HEK293 (cell line): ENCODE measurements around the gene RPL7A.

Experiments
- CTCF ChIA-PET: fragments of 350-600 bp; formaldehyde crosslinking; extraction: SDS; loops from one replicate; lab custom pipeline; 2021; ENCODE audit warnings: antibody characterized with exemption; lab: Yijun Ruan, JAX
- POLR2A ChIA-PET: fragments of 300-600 bp; formaldehyde crosslinking; extraction: SDS; loops from one replicate; lab custom pipeline; 2020; ENCODE audit warnings: antibody characterized with exemption, inconsistent platforms; lab: Yijun Ruan, JAX
- H3K27ac ChIP-seq: fragments of 200-500 bp; sonication (Bioruptor generic); 2 replicates; pipeline ENCODE4 v1.5.1; 2014; ENCODE audit warnings: low read depth, low read length, control low read depth, inconsistent platforms; ENCODE audit errors: extremely low read depth
- H3K36me3 ChIP-seq, 2 experiments: fragments of 200-500 bp in 1 of 2; sonication (Bioruptor generic) in 1 of 2; 1 replicate in 1 of 2; 2 replicates in 1 of 2; pipeline ENCODE4 v1.5.1; 2014 to 2017; ENCODE audit warnings: inconsistent platforms in 2 of 2, low read length in 2 of 2; ENCODE audit not compliant: control insufficient read depth in 2 of 2, insufficient read depth in 1 of 2
- H3K4me1 ChIP-seq: fragments of 200-500 bp; sonication (Bioruptor generic); 2 replicates; pipeline ENCODE4 v1.5.1; 2014; ENCODE audit warnings: mild to moderate bottlenecking, low read length, inconsistent platforms; ENCODE audit not compliant: control insufficient read depth, insufficient read depth
- H3K4me3 ChIP-seq: 2 replicates; pipeline ENCODE4 v1.5.1; 2011; ENCODE audit warnings: low read depth, mild to moderate bottlenecking, control low read depth, low read length, moderate library complexity
- H3K9me3 ChIP-seq: fragments of 200-500 bp; sonication (Bioruptor generic); 2 replicates; pipeline ENCODE4 v1.5.1; 2014; ENCODE audit warnings: low read depth, low read length, inconsistent platforms; ENCODE audit not compliant: control insufficient read depth, insufficient read depth
- ELK4 ChIP-seq: IDR thresholded peaks from 2 replicates; pipeline ENCODE4 v1.6.1; 2011; ENCODE audit warnings: mild to moderate bottlenecking, low read depth, low read length, borderline replicate concordance
- GLIS2 ChIP-seq: fragments of 450-650 bp; formaldehyde crosslinking; IDR thresholded peaks from 2 replicates; pipeline ENCODE4 v1.5.1; 2016; ENCODE audit warnings: missing biosample characterization, missing genetic modification characterization
- HOXD13 ChIP-seq: sonication (generic); formaldehyde crosslinking; IDR thresholded peaks from 2 replicates; pipeline ENCODE4 v1.8.0; 2022; ENCODE audit warnings: missing genetic modification reagents, borderline replicate concordance
- KLF17 ChIP-seq: fragments of 450-650 bp; formaldehyde crosslinking; IDR thresholded peaks from 2 replicates; pipeline ENCODE4 v1.5.1; 2016; ENCODE audit warnings: missing biosample characterization, missing genetic modification characterization
- KLF7 ChIP-seq: fragments of 450-650 bp; formaldehyde crosslinking; IDR thresholded peaks from 2 replicates; pipeline ENCODE4 v1.5.1; 2016; ENCODE audit warnings: missing biosample characterization, missing genetic modification characterization, borderline replicate concordance
- KLF8 ChIP-seq: fragments of 450-650 bp; formaldehyde crosslinking; IDR thresholded peaks from 2 replicates; pipeline ENCODE4 v1.5.1; 2016; ENCODE audit warnings: missing biosample characterization, missing genetic modification characterization
- PRDM10 ChIP-seq: fragments of 450-650 bp; formaldehyde crosslinking; IDR thresholded peaks from 2 replicates; pipeline ENCODE4 v1.5.1; 2016; ENCODE audit warnings: missing biosample characterization, missing genetic modification characterization
- SCRT2 ChIP-seq: fragments of 450-650 bp; formaldehyde crosslinking; IDR thresholded peaks from 2 replicates; pipeline ENCODE4 v1.5.1; 2016; ENCODE audit warnings: missing biosample characterization, missing genetic modification characterization
- TSHZ1 ChIP-seq: fragments of 450-650 bp; formaldehyde crosslinking; IDR thresholded peaks from 2 replicates; pipeline ENCODE4 v1.5.1; 2016; ENCODE audit warnings: missing biosample characterization, missing genetic modification characterization, borderline replicate concordance
- ZBTB20 ChIP-seq: fragments of 450-650 bp; formaldehyde crosslinking; IDR thresholded peaks from 2 replicates; pipeline ENCODE4 v1.5.1; 2016; ENCODE audit warnings: missing biosample characterization, missing genetic modification characterization
- ZBTB6 ChIP-seq: fragments of 450-650 bp; formaldehyde crosslinking; IDR thresholded peaks from 2 replicates; pipeline ENCODE4 v1.5.1; 2017; ENCODE audit warnings: missing biosample characterization, missing genetic modification characterization
- ZBTB7A ChIP-seq: fragments of 450-650 bp; formaldehyde crosslinking; IDR thresholded peaks from 2 replicates; pipeline ENCODE4 v1.5.1; 2016; ENCODE audit warnings: low read depth, missing biosample characterization, missing genetic modification characterization
- ZIC2 ChIP-seq: fragments of 450-650 bp; formaldehyde crosslinking; IDR thresholded peaks from 2 replicates; pipeline ENCODE4 v1.5.1; 2016; ENCODE audit warnings: missing biosample characterization, missing genetic modification characterization
- ZNF2 ChIP-seq: fragments of 450-650 bp; formaldehyde crosslinking; IDR thresholded peaks from 2 replicates; pipeline ENCODE4 v1.5.1; 2016; ENCODE audit warnings: missing biosample characterization, missing genetic modification characterization
- ZNF391 ChIP-seq: fragments of 450-650 bp; formaldehyde crosslinking; IDR thresholded peaks from 2 replicates; pipeline ENCODE4 v1.5.1; 2016; ENCODE audit warnings: low read depth, missing biosample characterization, missing genetic modification characterization, borderline replicate concordance
- ZNF449 ChIP-seq: fragments of 450-650 bp; formaldehyde crosslinking; IDR thresholded peaks from 2 replicates; pipeline ENCODE4 v1.5.1; 2017; ENCODE audit warnings: missing biosample characterization, mild to moderate bottlenecking, missing genetic modification characterization, moderate library complexity
- ZNF629 ChIP-seq: fragments of 450-650 bp; formaldehyde crosslinking; IDR thresholded peaks from 2 replicates; pipeline ENCODE4 v1.5.1; 2017; ENCODE audit warnings: missing biosample characterization, missing genetic modification characterization
- ZNF660 ChIP-seq: fragments of 450-650 bp; IDR thresholded peaks from 2 replicates; pipeline ENCODE4 v1.5.1; 2018; ENCODE audit warnings: missing biosample characterization, mild to moderate bottlenecking, missing genetic modification characterization
- ZNF76 ChIP-seq: fragments of 450-650 bp; formaldehyde crosslinking; IDR thresholded peaks from 2 replicates; pipeline ENCODE4; 2016; ENCODE audit warnings: low read depth, missing biosample characterization, missing genetic modification characterization, borderline replicate concordance
- ZSCAN18 ChIP-seq: fragments of 450-650 bp; formaldehyde crosslinking; IDR thresholded peaks from 2 replicates; pipeline ENCODE4 v1.5.1; 2016; ENCODE audit warnings: missing biosample characterization, missing genetic modification characterization
- ZSCAN23 ChIP-seq: fragments of 450-650 bp; formaldehyde crosslinking; IDR thresholded peaks from 2 replicates; pipeline ENCODE4 v1.5.1; 2016; ENCODE audit warnings: missing biosample characterization, missing genetic modification characterization

Gene RPL7A

GRCh38 chr9:133347515-133347984, 468 bp upstream of the RPL7A start (continued):
- TF ChIP-seq ZSCAN18 (tag by site-specific recombination), result no peak
- peak; percentile 57 for TF ChIP-seq ZBTB20 (tag by site-specific recombination)
- no peak for TF ChIP-seq KLF7 (tag by site-specific recombination)
- no peak for TF ChIP-seq ZNF629 (tag by site-specific recombination)
- TF ChIP-seq ZBTB7A (tag by site-specific recombination), result 0 out of 2 replicates have a peak, but pooled peaks have one; percentile 11
- peak; percentile 76 for TF ChIP-seq PRDM10
- no peak for TF ChIP-seq KLF8 (tag by site-specific recombination)
- no peak; the same call in 1 of the 2 replicates for TF ChIP-seq ZNF391 (tag by site-specific recombination)
- no peak for TF ChIP-seq SCRT2 (tag by site-specific recombination)
- TF ChIP-seq ZBTB6 (tag by site-specific recombination), result peak; percentile 63; the same call in 1 of the 2 replicates
- TF ChIP-seq ELK4, result no peak
- no peak for TF ChIP-seq ZNF76 (tag by site-specific recombination)
- TF ChIP-seq GLIS2, result peak; percentile 73
- no peak for TF ChIP-seq ZNF449 (tag by site-specific recombination)

- POLR2A ChIA-PET, result interaction anchor here (1.0 to 6.0 kb wide), 24 partner anchors 9 to 318 kb away, joined by 3 to 89 read pairs (median 9); partner anchors contain the start of genes CACFD1, GTF3C5, SLC2A6 and STKLD1
- TF ChIP-seq TSHZ1 (tag by site-specific recombination), result no peak
- no peak for TF ChIP-seq ZIC2 (tag by site-specific recombination)
- 0 out of 2 replicates have a peak, but pooled peaks have one; percentile 34 for TF ChIP-seq ZNF2 (tag by site-specific recombination)
- no peak for TF ChIP-seq ZNF660 (tag by site-specific recombination)
- no peak for TF ChIP-seq HOXD13
- TF ChIP-seq ZSCAN23 (tag by site-specific recombination), result no peak
- peak; percentile 44; the same call in 1 of the 2 replicates for TF ChIP-seq KLF17 (tag by site-specific recombination)
Observed at GRCh38 chr9:133348718-133349573, 928 bp downstream of the RPL7A start.

More at GRCh38 chr9:133348718-133349573, 928 bp downstream of the RPL7A start:
- CTCF ChIA-PET, result interaction anchor here (0.6 to 1.1 kb wide), 3 partner anchors 78 to 168 kb away, joined by 3 to 4 read pairs (median 3); no protein-coding TSS in a partner anchor
- Histone ChIP-seq H3K4me1 (no peaks in the 10 kb centered on the region), H3K9me3 (no peaks in the 10 kb centered on the region), H3K27ac (peak overlapping the region; percentile 100), H3K36me3 (peaks cover 14 to 82% of the 10 kb centered on the region in 2 experiments), H3K4me3 (peak overlapping the region; percentile 91)
